Activated T-helper 1 cell treated with Interleukin-2 at 50 U/mL for 16 hours (primary cell): ENCODE data around the gene PKP1.

Experiments used
- DNase-seq: peaks from one replicate; pipeline ENCODE4 v3.0.0-alpha.2; 2020; ENCODE audit warnings: low read depth

Gene PKP1

GRCh38 chr1:201307760-201308499 lies 24.6 kb downstream of the PKP1 start:
- DNase-seq: no peak

GRCh38 chr1:201309416-201309815 lies 26.1 kb downstream of the PKP1 start:
- no peak for DNase-seq

GRCh38 chr1:201310251-201310985 lies 27.1 kb downstream of the PKP1 start:
- DNase-seq: no peak

GRCh38 chr1:201310986-201311355 lies 27.7 kb downstream of the PKP1 start:
- DNase-seq: no peak

GRCh38 chr1:201311356-201312011 lies 28.2 kb downstream of the PKP1 start:
- no peak for DNase-seq

GRCh38 chr1:201312298-201312697 lies 29.0 kb downstream of the PKP1 start:
- DNase-seq: no peak

DNA sequence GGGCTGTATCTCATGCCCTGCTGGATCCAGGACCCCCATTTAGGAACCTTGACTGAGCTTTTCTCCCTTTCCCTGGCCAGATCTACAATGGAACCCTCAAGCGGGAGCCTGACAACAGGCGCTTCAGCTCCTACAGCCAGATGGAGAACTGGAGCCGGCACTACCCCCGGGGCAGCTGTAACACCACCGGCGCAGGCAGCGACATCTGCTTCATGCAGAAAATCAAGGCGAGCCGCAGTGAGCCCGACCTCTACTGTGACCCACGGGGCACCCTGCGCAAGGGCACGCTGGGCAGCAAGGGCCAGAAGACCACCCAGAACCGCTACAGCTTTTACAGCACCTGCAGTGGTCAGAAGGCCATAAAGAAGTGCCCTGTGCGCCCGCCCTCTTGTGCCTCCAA lies 29.8 kb downstream of the PKP1 start:
- no peak for DNase-seq

DNA sequence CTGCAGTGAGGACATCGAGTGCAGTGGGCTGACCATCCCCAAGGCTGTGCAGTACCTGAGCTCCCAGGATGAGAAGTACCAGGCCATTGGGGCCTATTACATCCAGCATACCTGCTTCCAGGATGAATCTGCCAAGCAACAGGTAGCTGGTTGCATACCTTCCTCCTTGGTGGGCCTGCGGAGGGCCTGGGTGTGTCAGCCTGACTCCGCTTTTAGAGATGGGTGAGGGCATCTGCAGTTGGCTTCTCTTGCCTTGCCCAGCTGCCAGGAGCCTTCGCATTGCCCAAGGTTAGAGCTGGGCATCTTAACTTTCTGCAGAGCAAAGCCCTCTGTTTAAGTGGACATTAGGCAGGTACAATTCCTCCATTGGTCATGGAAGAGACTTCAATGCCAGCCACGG lies 33.2 kb downstream of the PKP1 start:
- no peak for DNase-seq

- DNase-seq: no peak
Observed at GRCh38 chr1:201317551-201317950, 34.2 kb downstream of the PKP1 start.

DNA sequence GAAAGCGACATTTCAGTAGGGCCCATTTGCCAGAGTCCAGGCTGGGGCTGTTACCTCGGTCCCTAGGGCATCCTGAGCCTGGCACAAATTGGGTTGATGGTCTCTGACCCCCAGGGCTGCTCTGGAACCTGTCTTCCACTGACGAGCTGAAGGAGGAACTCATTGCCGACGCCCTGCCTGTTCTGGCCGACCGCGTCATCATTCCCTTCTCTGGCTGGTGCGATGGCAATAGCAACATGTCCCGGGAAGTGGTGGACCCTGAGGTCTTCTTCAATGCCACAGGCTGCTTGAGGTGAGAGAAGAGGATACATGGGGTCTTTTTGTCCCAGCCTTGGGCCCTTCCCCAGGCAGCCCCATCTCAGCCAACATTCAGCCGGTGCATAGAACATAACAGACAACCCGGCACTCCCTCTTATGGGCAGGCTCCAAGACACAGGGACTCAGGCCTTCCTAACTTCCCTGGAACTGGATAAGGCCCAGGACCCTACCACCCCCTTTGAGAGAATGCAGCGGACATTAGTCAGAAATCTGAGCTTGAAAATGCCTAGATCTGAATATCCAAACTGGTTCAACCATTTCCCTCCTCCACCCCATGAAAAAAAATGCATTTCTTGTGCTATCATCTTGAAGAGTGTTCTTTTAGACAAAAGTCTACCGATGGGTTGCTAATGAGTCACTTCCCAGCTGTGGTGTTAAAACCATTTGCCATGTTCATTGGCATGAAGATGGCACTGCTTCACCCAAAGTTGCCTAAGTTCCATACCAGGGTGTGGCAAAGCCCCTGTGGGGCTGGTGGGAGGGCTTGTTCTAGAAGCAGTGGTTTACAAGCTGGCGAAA lies 35.4 kb downstream of the PKP1 start:
- DNase-seq: no peak

DNA sequence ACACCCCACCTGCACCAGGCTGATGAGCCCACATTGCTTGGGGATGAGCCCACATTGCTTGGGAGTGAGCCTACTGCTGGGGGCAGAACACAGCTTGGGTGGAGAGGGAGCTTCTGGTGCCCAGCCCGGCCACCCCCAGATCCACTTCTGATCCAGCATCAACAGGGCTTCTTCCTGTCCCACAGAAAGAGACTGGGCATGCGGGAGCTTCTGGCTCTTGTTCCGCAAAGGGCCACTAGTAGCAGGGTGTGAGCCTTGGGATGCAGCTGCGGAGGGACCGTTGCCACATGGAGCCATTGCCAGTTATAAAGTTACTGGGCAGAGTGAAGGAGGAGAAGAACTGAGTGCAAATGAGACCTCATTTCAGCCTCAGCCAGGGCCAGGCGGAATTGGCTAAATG lies 36.3 kb downstream of the PKP1 start:
- no peak for DNase-seq

DNA sequence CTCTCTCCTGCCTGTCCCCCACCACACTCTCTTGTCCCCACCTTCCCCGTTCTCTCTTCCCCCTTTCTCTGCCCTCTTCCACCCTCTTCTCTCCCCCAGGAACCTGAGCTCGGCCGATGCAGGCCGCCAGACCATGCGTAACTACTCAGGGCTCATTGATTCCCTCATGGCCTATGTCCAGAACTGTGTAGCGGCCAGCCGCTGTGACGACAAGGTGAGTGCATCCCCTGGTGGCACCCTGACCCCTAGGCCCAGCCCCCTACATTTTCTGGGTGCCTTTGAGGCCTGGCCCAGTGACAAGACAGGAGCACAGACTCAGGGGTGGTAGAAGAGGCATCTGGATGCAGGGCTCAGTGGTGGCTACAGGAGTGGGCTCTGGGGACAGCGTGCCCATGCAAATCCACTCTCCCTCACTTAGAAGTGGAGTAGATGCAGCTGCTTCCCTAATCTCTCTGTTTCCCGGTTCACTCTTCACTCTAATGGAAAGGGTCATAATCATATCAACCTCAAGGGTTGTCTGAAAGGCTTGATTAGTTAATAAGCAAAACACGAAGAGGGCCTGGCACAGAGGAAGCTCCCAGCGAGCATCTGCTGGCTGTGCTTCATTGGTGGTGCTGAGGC lies 37.0 kb downstream of the PKP1 start:
- no peak for DNase-seq

DNA sequence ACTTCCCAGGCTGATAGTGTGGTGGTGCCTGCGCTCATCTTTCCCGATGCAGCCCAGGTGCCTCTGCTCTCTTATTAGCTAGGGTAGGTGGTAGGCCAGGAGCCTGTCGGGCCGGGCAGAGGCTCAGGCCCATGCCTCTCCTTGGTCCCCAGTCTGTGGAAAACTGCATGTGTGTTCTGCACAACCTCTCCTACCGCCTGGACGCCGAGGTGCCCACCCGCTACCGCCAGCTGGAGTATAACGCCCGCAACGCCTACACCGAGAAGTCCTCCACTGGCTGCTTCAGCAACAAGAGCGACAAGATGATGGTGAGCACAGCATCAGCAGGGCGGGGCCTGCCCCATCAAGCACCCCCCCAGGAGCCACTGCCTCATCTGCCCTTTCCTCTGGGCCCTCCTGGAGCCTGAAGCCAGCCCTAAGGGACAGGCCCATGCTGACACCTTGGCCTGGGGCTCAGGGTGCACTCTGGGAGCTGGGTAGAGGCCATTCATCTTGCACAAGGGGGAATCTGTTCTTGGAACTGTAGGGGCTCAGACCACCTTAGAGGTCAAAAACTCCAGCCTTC lies 38.6 kb downstream of the PKP1 start:
- DNase-seq: no peak

- DNase-seq: no peak
Observed at GRCh38 chr1:201322653-201323510, 39.6 kb downstream of the PKP1 start.

GRCh38 chr1:201324306-201324705 lies 41.0 kb downstream of the PKP1 start:
- DNase-seq: no peak

GRCh38 chr1:201324821-201325677 lies 41.7 kb downstream of the PKP1 start:
- DNase-seq: no peak

GRCh38 chr1:201325678-201326060 lies 42.4 kb downstream of the PKP1 start:
- no peak for DNase-seq

- DNase-seq: no peak
Observed at GRCh38 chr1:201326710-201327109, 43.4 kb downstream of the PKP1 start.

DNA sequence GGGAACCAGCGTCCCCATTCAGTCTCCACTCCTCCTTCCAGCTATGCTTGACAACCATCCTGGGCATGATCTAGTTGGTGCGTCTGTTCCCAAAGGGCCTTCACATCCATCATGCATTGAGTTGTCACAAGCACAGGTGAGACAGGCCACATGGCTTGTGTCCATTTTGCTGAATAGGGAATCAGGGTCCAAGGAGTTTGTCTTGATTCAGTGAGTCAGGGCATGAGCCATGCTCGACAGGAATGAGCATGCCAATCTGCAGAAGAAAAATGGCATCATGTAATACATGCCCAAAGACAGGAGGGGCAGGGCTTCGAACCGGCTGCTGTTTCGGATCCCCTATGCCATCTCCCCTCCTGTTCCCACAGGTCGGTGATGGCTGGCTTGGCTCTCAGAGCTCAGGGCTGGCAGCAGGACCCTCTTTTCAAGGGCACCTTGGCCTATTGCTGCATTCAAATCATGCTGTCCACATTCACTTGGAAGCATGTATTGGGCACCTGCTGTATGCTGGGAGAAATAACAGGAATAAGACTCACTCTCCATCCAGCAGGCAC lies 44.5 kb downstream of the PKP1 start:
- DNase-seq: no peak
